ENCODE data around the gene ADAMTS13. TPM values are rescaled to one million over a fixed set of nuclear protein-coding genes. Genes with fewer than 3 reads are reported as not detected.

The ADAMTS13 gene
- total and polyA plus RNA-seq, 11 donors: 0.64 to 5.8 (median 2.7) TPM

DNA sequence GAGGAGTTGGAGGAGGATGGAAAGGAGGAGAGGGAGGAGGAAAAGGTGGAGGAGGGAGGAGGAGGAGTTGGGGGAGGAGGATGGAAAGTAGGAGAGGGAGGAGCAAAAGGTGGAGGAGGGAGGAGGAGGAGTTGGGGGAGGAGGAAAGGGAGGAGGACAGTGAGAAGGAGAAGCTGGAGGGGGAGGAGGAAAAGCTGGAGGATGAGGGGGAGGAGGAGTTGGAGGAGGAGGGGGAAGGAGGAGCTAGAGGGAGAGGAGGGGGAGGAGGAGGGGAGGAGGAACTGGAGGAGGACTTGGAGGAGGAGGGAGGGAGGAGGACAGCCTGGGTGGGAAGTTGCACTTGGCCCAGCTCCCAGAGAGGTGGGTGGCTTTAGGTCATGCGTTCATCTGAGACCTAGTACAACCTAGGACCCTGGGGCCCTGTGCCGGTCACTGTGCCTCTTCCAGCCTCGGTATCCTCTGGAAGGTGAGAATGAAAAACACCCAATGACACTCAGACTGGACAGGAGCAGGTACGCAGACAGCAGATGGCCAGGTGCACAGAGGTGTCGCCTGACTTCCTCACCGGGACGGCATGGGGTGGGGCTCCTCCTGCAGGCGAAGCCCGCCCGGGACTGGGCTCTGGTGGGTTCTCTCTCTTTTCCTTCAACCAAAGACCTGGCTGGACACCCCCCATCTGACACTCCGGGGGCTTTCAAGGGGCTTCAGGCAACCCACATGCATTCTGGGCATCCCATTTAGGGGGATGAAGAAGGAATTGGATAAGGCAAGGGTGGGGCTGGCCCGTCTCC is 68.9 kb downstream of the ADAMTS13 start:
- intact Hi-C loops (cut with DNase I): no loop called here
- peaks cover 0 to 25% (median 17%) of the 10 kb centered on the region in 12 donors for H3K4me1 ChIP-seq
- H3K27ac ChIP-seq: no peak overlapping the region
- no peaks in the 10 kb centered on the region for H3K36me3 ChIP-seq
- ATAC-seq: no peak
- H3K9me3 ChIP-seq: no peaks in the 10 kb centered on the region
- no peak overlapping the region for H3K4me3 ChIP-seq
- H3K27me3 ChIP-seq: no peaks in the 10 kb centered on the region
- DNase-seq: peak in 3 of 5 donors; percentile 20 to 46 (median 21)
- WGBS, 4 donors: 83 to 90% (median 84%) methylated on average over 9 to 12 of the region's 12 CpGs
- no peak for TF ChIP-seq CTCF (IDR thresholded peaks at IDR 0.05)
- no peak for TF ChIP-seq POLR2A (IDR thresholded peaks at IDR 0.05)

- H3K4me3 ChIP-seq: no peak overlapping the region
- DNase-seq (peak in 2 of 5 donors; percentile 23 to 27), ATAC-seq (no peak)
- peak overlapping the region in 6 of 12 donors; percentile 23 to 74 (median 36) for H3K27ac ChIP-seq
- TF ChIP-seq POLR2A (IDR thresholded peaks at IDR 0.05) (no peak), CTCF (IDR thresholded peaks at IDR 0.05) (no peak)
- 88 to 95% (median 94%) methylated on average over 8 of the region's 8 CpGs for WGBS, 4 donors
- H3K9me3 ChIP-seq: no peaks in the 10 kb centered on the region
- no peaks in the 10 kb centered on the region for H3K36me3 ChIP-seq
- intact Hi-C loops (cut with DNase I): no loop called here
- H3K4me1 ChIP-seq: peaks cover 0 to 23% (median 16%) of the 10 kb centered on the region in 12 donors
- H3K27me3 ChIP-seq: peaks cover 0 to 1% (median 0%) of the 10 kb centered on the region in 9 donors
These were observed 69.4 kb downstream of the ADAMTS13 start for GRCh38 chr9:133491656-133491925.

DNA sequence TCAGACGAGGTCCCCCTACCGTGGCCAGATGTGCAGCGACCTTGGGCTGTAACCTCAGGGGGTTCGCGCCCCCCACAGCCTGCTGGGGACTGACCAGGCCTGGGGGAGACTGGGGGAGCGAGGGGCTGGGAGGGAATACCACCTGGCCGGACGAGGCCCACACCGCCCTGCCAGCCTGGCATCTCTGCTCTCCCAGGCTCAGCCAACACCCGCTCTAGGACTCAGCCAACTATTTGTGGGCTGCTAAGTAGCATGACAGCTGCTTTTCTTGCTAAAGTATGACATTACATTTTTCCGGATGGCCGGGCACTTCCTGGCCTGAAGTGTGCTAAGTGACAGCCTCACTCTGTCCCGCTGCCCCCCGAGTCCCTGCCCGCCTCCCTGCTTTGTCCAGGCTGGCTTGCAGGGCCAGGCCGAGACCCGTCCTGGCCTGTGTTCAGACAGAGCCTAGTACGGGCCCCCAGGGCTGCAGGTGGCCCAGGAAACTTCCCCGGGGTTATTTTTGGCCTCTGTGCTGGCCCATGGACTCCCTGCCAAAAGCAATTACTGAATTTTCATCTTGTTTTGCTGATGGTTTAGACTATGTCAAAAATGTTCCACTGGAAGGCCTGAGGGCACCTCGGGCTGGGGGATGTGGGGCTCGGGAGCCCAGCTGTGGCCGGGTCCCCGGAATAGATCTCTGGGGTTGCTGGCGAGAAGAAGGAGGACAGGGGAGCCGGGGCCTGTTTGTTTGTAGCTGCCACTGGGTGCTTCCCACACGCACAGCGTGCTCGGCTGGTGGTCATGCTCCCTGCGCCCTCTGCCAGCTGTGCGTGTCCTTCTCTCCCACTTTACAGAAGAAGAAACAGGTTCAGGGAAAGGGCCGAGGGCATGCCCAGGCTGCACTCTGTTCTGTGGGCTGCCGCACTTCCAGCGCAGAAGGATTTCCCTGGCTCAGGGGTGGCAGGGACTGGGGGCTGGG is 70.2 kb downstream of the ADAMTS13 start:
- H3K9me3 ChIP-seq: no peaks in the 10 kb centered on the region

More for the DNA sequence above, 70.2 kb downstream of the ADAMTS13 start:
- DNase-seq (peak in 3 of 5 donors; percentile 27 to 61 (median 50)), ATAC-seq (peak; percentile 7 to 52 (median 30))
- TF ChIP-seq POLR2A (IDR thresholded peaks at IDR 0.05) (no peak), CTCF (IDR thresholded peaks at IDR 0.05) (no peak)
- peaks cover 0 to 23% (median 16%) of the 10 kb centered on the region in 12 donors for H3K4me1 ChIP-seq
- H3K27me3 ChIP-seq: peaks cover 0 to 2% (median 0%) of the 10 kb centered on the region in 9 donors
- intact Hi-C loops (cut with DNase I): no loop called here
- H3K4me3 ChIP-seq: no peak overlapping the region
- WGBS, 4 donors: 41 to 63% (median 49%) methylated on average over 27 to 33 of the region's 33 CpGs
- peak overlapping the region in 9 of 12 donors; percentile 17 to 75 (median 36) for H3K27ac ChIP-seq
- H3K36me3 ChIP-seq: no peaks in the 10 kb centered on the region

All from heart left ventricle (tissue), 16 donors.